GM18526 (cell line): ENCODE results near the gene TEDC2.

ENCODE experiments used
- POLR2A ChIP-seq: IDR thresholded peaks from 3 replicates; pipeline ENCODE4 v1.6.1; 2011; ENCODE audit not compliant: insufficient read length; ENCODE audit errors: extremely low read depth

The TEDC2 gene

GRCh38 chr16:2459647-2460390 is at the start of gene TEDC2:
Gene TEDC2 (plus strand): TSS chr16:2460109. CDS start chr16:2460145, 36 bp downstream.
- peak; percentile 66 for TF ChIP-seq POLR2A

DNA sequence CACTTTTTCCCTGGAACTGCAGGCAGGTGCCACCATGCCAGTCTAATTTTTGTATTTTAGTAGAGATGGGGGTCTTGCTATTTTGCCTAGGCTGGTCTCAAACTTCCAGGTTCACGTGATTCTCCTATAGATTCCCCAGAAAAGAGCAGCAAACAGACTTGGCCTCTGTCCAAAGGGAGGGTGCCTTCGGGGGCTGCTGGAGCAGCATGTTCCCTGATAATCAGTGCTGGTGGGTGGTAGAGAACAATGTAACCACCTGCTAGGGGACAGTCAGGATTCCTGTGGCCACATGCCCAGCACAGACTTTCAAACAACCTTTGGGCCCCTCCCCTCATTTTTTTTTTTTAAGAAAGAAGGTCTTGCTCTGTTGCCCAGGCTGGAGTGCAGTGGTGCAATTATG is 44.8 kb upstream of the TEDC2 start:
- TF ChIP-seq POLR2A: no peak

GRCh38 chr16:2420035-2420434 is 39.9 kb upstream of the TEDC2 start:
- no peak for TF ChIP-seq POLR2A

- no peak for TF ChIP-seq POLR2A
Measured at GRCh38 chr16:2422123-2422867, 37.6 kb upstream of the TEDC2 start.

GRCh38 chr16:2424061-2425007 is 35.6 kb upstream of the TEDC2 start:
- no peak for TF ChIP-seq POLR2A

GRCh38 chr16:2425008-2425518 is 34.8 kb upstream of the TEDC2 start:
- TF ChIP-seq POLR2A: no peak

DNA sequence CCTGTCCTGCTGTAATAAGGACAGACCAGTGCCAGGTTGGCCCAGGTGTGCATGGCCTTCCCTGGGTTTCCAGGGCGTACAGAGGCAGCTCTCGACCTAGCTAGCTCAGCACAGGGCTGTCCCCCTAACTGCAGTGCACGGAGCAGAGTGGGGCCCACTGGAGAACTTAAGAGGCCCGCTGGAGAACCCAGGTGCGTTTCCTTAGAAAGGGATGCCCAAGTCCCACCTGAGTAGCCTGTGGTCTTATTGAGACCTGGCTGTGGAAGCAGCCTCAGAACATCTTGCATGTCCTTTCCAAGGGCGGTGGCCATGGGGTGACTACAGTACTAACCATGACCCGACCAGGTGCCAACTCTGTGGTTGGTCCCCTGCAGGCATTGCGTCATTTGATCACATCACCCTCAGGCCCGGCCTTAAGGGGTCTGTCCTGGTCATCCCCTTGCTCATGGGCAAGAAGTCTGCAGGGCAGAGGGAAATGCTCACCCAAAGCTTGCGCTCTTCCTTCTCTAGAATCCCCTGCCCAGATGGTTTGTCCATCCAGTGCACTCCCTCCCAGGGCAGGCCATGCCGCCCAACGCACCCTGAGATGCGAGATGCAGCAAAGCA is 34.0 kb upstream of the TEDC2 start:
- no peak for TF ChIP-seq POLR2A

DNA sequence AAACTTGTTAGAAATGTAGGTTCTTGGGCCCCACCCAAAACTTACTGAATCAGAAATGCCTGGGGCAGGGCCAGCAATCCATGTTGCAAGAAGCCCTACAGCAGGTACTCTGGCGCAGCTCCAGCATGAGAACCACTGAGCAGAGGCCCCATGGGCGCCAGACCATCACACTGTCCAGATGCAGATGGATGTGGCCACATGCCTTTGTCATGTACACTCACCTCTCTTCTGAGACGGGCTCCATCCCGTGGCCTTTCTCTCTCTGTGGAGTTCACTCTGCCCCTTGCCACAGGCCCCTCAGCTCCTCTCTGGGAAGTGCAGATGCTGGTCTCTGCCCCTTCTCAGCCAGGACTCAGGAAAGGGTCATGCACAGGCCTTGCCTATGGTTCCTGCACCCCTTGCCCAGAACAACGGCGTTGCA is 33.0 kb upstream of the TEDC2 start:
- TF ChIP-seq POLR2A: no peak

DNA sequence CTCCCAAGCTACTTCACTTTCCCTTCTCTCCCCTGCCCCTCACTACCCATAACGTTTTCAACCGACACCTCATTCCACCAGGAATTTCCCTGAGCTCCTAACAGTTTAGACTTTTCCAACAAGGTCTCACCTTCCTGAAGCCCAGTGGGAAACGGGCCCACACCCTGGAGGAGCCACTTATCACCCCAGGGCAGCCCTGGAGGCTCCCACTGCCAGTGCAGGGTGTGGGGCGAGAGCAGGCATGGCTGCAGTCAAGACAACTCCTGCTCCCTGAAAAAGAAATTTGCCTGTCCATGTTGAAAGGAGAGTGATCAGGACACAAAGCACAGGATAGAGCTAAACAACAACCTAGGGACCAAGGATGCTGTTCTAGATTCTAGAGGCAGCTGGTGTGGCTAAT is 32.4 kb upstream of the TEDC2 start:
- no peak for TF ChIP-seq POLR2A

GRCh38 chr16:2428051-2428783 is 31.7 kb upstream of the TEDC2 start:
- TF ChIP-seq POLR2A: no peak

GRCh38 chr16:2428784-2429033 is 31.2 kb upstream of the TEDC2 start:
- no peak for TF ChIP-seq POLR2A

- TF ChIP-seq POLR2A: peak; percentile 72
Measured at GRCh38 chr16:2429034-2429770, 30.7 kb upstream of the TEDC2 start, which contains the start of gene CCNF. Gene CCNF (plus strand): TSS chr16:2429447. CDS start chr16:2429482, 35 bp downstream.

DNA sequence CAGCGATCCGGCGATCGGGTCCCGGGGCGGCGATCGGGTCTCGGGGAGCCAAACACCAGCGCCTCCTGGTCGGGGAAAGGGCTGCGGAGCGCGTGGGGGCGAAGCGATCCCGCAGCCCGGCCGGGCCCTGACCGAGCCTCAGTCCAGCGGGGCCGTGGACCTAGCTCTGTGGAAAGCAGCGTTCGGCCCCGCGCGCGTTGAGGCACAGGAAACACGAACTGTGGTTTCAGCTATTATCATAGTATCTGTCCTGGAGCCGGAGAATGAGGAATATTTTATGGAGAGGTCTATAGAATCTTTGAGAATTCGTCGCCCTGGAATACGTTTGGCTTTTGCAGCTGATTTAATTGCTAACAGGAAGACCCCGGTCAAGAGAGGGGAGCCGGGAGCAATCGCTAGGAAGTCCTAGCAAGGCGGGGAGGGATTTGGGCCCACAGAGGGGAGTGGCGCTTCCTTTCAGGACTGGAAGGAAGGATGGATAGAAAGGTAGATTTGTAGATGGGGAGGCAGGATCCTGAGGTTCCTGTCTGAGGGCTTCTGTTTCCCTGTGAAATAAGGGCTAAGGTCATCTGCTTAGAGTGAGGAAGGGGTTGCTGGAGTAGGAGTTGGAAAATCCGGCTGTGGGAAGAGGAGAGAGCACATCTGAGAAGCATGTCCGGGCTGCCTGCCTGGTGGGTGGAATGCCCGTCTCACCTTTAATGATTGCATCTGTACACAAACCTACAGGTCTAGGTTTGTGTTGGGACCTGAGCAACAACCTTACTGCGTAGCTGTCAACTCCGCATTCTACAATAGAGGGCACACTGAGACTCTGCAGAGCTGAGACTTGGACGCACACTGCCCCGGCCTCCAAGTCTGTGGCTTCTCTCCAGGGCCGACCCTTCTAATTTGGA is 29.9 kb upstream of the TEDC2 start:
- TF ChIP-seq POLR2A: no peak

GRCh38 chr16:2432286-2432685 is 27.6 kb upstream of the TEDC2 start:
- TF ChIP-seq POLR2A: no peak
